ENCODE data around the gene UBN2. TPM values are rescaled to one million over a fixed set of nuclear protein-coding genes. Genes with fewer than 3 reads are reported as not detected.
A peak's percentile ranks its signal among the peaks of the same experiment; 100 is the strongest.

UBN2 gene
- total and polyA plus RNA-seq, 10 of the 15 experiments (the other 5 are each of a cell fraction or from before 2014, with no cell fraction given) = 0.27 to 8.5 (median 2.5) TPM

DNA sequence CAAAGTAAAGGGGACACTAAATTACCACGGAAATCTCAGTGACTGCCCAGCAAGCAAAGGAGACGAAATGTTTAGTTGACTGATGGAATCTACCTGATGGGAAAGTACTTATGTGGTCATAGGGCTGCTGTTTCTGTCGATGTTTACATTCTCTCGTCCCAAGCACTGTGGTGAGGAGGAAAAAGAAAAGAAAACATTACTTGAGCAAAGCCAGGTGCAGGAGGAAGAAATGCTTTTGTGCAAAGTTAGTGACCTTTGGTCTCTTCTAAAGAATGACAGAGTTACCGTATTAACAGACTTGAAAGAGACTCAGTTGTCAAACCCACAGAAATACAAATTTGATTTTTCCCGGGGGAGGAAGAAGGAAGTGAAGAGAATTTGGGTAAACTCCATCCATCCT lies 66.8 kb downstream of the UBN2 start:
- POLR2A ChIA-PET = no interaction called here
- no peak for TF ChIP-seq SMARCA5 (IDR thresholded peaks at IDR 0.05)
- peak; percentile 73; the same call in 1 of the 2 replicates for TF ChIP-seq ZNF24 (IDR thresholded peaks at IDR 0.05)
- WGBS (ENCODE audit: insufficient coverage, insufficient replicate concordance, low lambda C conversion rate, missing lambda C conversion rate) = 73% methylated on average over 6 of the region's 6 CpGs
- Histone ChIP-seq H2AFZ (ENCODE audit: control insufficient read depth, low read depth, low read length) (no peak overlapping the region), H4K20me1 (ENCODE audit: control insufficient read depth, insufficient read depth) (no peaks in the 10 kb centered on the region), H3K27ac (ENCODE audit: control insufficient read depth, insufficient read depth) (no peak overlapping the region), H3K9me3 (replicated peaks; ENCODE audit: control insufficient read depth, insufficient read depth, low read length) (no peaks in the 10 kb centered on the region), H3K4me2 (ENCODE audit: control insufficient read depth, insufficient read depth) (no peak overlapping the region), H3K9ac (ENCODE audit: control insufficient read depth, insufficient read depth, low read length) (no peak overlapping the region), H3K27me3 (replicated peaks in 1 of 2; ENCODE audit: control insufficient read depth in 2 of 2, insufficient read depth in 2 of 2, low read length in 1 of 2) (no peaks in the 10 kb centered on the region), H3K36me3 (ENCODE audit: control insufficient read depth in 2 of 2, insufficient read depth in 2 of 2, low read length in 1 of 2) (peaks cover 0 to 4% of the 10 kb centered on the region in 2 experiments; a peak in 3 of 4 replicates), H3K79me2 (ENCODE audit: control insufficient read depth, insufficient read depth, low read length) (no peaks in the 10 kb centered on the region), H3K4me1 (ENCODE audit: control insufficient read depth, insufficient read depth, low read length) (no peaks in the 10 kb centered on the region), H3K4me3 (no peak overlapping the region)
- DNase-seq (ENCODE audit: low read depth, low spot score) (no peak), FAIRE-seq (no peak), ATAC-seq (no peak)
- CTCF ChIA-PET = no interaction called here
- in situ Hi-C loops (cut with MboI) = no loop called here
- no TSS peak for BruUV-seq (replicated peaks)
- SMC1A ChIA-PET (ENCODE audit: uncharacterized antibody, unreplicated experiment) = interaction anchor here (0.7 kb wide), 1 partner anchor 312 kb away, joined by 4 read pairs; no protein-coding TSS in a partner anchor
- intact Hi-C loops (cut with micrococcal nuclease; ENCODE audit: unreplicated experiment) = no loop called here
- RAD21 ChIA-PET (ENCODE audit: unreplicated experiment) = no interaction called here

DNA sequence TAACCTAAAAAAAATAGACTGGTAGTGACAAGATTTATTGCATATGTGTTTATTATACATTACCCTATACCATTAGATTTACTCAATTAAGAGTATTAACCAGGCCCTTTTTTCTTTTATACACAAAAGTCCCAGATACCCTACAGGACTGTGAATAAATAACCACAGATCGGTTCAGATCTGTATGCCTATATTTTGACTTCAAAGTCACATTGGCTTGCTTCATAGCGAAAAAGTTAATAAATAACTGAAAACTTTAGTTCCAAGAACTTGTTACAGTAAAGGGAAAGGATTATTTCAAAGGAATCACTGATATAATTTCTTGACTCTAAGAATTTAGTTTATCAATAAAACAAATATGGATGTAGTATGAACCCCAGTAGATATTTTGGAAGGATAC lies 68.3 kb downstream of the UBN2 start:
- FAIRE-seq = no peak
- in situ Hi-C loops (cut with MboI) = no loop called here
- TF ChIP-seq SKIL (IDR thresholded peaks at IDR 0.05; ENCODE audit: low read depth, poor library complexity, severe bottlenecking) (no peak), HDGF (IDR thresholded peaks at IDR 0.05) (no peak), KLF5 (IDR thresholded peaks at IDR 0.05; ENCODE audit: partially characterized antibody) (no peak), JUNB (IDR thresholded peaks at IDR 0.05) (no peak), ZNF384 (IDR thresholded peaks at IDR 0.05; ENCODE audit: borderline replicate concordance, low read depth, low read length) (no peak), PAX5 (IDR thresholded peaks at IDR 0.05; ENCODE audit: borderline replicate concordance, low read depth, low read length) (no peak), BRCA1 (IDR thresholded peaks at IDR 0.05; ENCODE audit: low read depth, low read length) (no peak), EED (IDR thresholded peaks at IDR 0.05; ENCODE audit: low read depth) (no peak), POLR2AphosphoS2 (IDR thresholded peaks at IDR 0.05; ENCODE audit: low read depth, low read length) (no peak), TCF3 (IDR thresholded peaks at IDR 0.05; ENCODE audit: borderline replicate concordance, insufficient read depth, low read depth, low read length) (no peak), ETV6 (conservative IDR thresholded peaks at IDR 0.05 in 1 of 2, IDR thresholded peaks at IDR 0.05 in 1 of 2; ENCODE audit: borderline replicate concordance in 1 of 2, low read depth in 1 of 2) (no peak), CBFB (IDR thresholded peaks at IDR 0.05; ENCODE audit: low read depth) (no peak)
- TF ChIP-seq, protein P1, sequence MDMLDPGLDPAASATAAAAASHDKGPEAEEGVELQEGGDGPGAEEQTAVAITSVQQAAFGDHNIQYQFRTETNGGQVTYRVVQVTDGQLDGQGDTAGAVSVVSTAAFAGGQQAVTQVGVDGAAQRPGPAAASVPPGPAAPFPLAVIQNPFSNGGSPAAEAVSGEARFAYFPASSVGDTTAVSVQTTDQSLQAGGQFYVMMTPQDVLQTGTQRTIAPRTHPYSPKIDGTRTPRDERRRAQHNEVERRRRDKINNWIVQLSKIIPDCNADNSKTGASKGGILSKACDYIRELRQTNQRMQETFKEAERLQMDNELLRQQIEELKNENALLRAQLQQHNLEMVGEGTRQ (IDR thresholded peaks at IDR 0.05; ENCODE audit: borderline replicate concordance, low read depth, low read length) = no peak

More for the DNA sequence above, 68.3 kb downstream of the UBN2 start:
- DNase-seq (ENCODE audit: low read depth, low spot score) = no peak
- no peaks in the 10 kb centered on the region for H3K9me3 ChIP-seq (replicated peaks; ENCODE audit: control insufficient read depth, insufficient read depth, low read length)
- BruUV-seq (replicated peaks) = no TSS peak
- RAD21 ChIA-PET (ENCODE audit: unreplicated experiment) = no interaction called here
- ATAC-seq = no peak
- H3K4me1 ChIP-seq (ENCODE audit: control insufficient read depth, insufficient read depth, low read length) = no peaks in the 10 kb centered on the region
- H3K9ac ChIP-seq (ENCODE audit: control insufficient read depth, insufficient read depth, low read length) = no peak overlapping the region
- POLR2A ChIA-PET = no interaction called here
- no peaks in the 10 kb centered on the region for H4K20me1 ChIP-seq (ENCODE audit: control insufficient read depth, insufficient read depth)
- SMC1A ChIA-PET (ENCODE audit: uncharacterized antibody, unreplicated experiment) = interaction anchor here (0.6 to 1.1 kb wide), 3 partner anchors 13 to 68 kb away, joined by 3 read pairs; no protein-coding TSS in a partner anchor
- no peak overlapping the region for H3K27ac ChIP-seq (ENCODE audit: control insufficient read depth, insufficient read depth)
- H3K27me3 ChIP-seq (replicated peaks in 1 of 2; ENCODE audit: control insufficient read depth in 2 of 2, insufficient read depth in 2 of 2, low read length in 1 of 2) = no peaks in the 10 kb centered on the region
- intact Hi-C loops (cut with micrococcal nuclease; ENCODE audit: unreplicated experiment) = no loop called here
- no peak overlapping the region for H3K4me3 ChIP-seq
- no peaks in the 10 kb centered on the region for H3K79me2 ChIP-seq (ENCODE audit: control insufficient read depth, insufficient read depth, low read length)
- H3K4me2 ChIP-seq (ENCODE audit: control insufficient read depth, insufficient read depth) = no peak overlapping the region
- H3K36me3 ChIP-seq (ENCODE audit: control insufficient read depth in 2 of 2, insufficient read depth in 2 of 2, low read length in 1 of 2) = no peaks in the 10 kb centered on the region; a peak in 2 of 4 replicates
- H2AFZ ChIP-seq (ENCODE audit: control insufficient read depth, low read depth, low read length) = no peak overlapping the region
- CTCF ChIA-PET = interaction anchor here (0.6 to 0.9 kb wide), 2 partner anchors 8 to 95 kb away, joined by 3 to 4 read pairs; no protein-coding TSS in a partner anchor
- 100% methylated on average over 2 of the region's 2 CpGs for WGBS (ENCODE audit: insufficient coverage, insufficient replicate concordance, low lambda C conversion rate, missing lambda C conversion rate)
